ENCODE measurements around the gene EPO.

GRCh38 chr7:100677308-100678267, 42.7 kb upstream of the EPO start:
- TF ChIP-seq POLR2A (IDR thresholded peaks at IDR 0.05; ENCODE audit: extremely low read depth, insufficient read length) (peak; percentile 3), CTCF (IDR thresholded peaks at IDR 0.05; ENCODE audit: low read depth, low read length) (no peak)

All from NB4 (cell line).